Activated T-helper 2 cell treated with anti-CD3 and anti-CD28 coated beads, Interferon-gamma antibody, Interleukin-2, Interleukin-4, amounts not matched to agents 10 μg/mL and 5 μg/mL and 100 μg/mL, durations not matched to agents 14 hours and 24 hours and 36 hours (primary cell): ENCODE data around the gene KIF26B. TPM values are rescaled to one million over a fixed set of nuclear protein-coding genes. Genes with fewer than 3 reads are reported as not detected.

Experiments
- DNase-seq: peaks from one replicate; pipeline ENCODE4 v3.0.0; 2021; ENCODE audit warnings: low spot score
- H3K27ac Mint-ChIP-seq: one replicate; pipeline ENCODE4 v1.8.0; 2021; ENCODE audit warnings: mixed read lengths
- H3K27me3 Mint-ChIP-seq: one replicate; pipeline ENCODE4 v1.8.0; 2021; ENCODE audit warnings: low read depth, mixed read lengths
- H3K36me3 Mint-ChIP-seq: one replicate; pipeline ENCODE4 v1.8.0; 2021; ENCODE audit warnings: low read depth, mixed read lengths
- H3K4me1 Mint-ChIP-seq: one replicate; pipeline ENCODE4 v1.8.0; 2021; ENCODE audit warnings: low read depth, mixed read lengths
- H3K4me3 Mint-ChIP-seq: one replicate; pipeline ENCODE4 v1.8.0; 2021; ENCODE audit warnings: low read depth, mild to moderate bottlenecking, moderate library complexity, mixed read lengths
- H3K9me3 Mint-ChIP-seq: one replicate; pipeline ENCODE4 v1.8.0; 2021; ENCODE audit warnings: mixed read lengths
- intact Hi-C: fragments of 100-400 bp; cut with micrococcal nuclease; formaldehyde crosslinking; loops from one replicate; pipeline ENCODE4 v1.15.1; 2023
- total RNA-seq: library from RNA; stranded (reverse); gene quantifications from 2 replicates; pipeline ENCODE4 v1.2.3, GENCODE V29; 2022

The KIF26B gene
- total RNA-seq, 1 donor from 2014 or later, result 0.37 TPM

- Mint-ChIP-seq H3K9me3 (no peaks in the 10 kb centered on the region), H3K36me3 (no peaks in the 10 kb centered on the region), H3K4me3 (no peak overlapping the region), H3K4me1 (no peaks in the 10 kb centered on the region), H3K27ac (no peak overlapping the region), H3K27me3 (peaks cover 4% of the 10 kb centered on the region)
- DNase-seq, result no peak
- intact Hi-C loops, result no loop called here
These were observed 10.9 kb upstream of the KIF26B start for GRCh38 chr1:245143849-245144248.

DNA sequence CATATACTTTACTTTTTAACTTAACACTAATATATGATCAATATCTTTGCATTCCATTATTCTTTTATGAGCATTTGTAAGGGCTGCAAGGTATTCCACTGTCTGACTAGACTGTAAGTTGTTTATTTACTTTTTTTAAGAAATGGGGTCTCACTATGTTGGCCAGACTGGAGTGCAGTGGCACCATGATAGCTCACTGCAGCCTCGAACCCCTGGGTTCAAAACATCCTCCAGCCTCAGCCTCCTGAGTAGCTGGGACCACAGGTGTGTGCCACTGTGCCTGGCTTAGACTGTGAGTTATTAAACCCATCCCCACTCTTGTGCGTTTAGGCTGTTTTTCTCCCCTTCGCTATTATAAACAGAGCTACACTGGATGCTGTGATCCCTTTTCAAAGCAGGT lies 6.7 kb upstream of the KIF26B start:
- intact Hi-C loops, result no loop called here
- Mint-ChIP-seq H3K27me3 (peaks cover 29% of the 10 kb centered on the region), H3K36me3 (no peaks in the 10 kb centered on the region), H3K4me1 (peaks cover 1% of the 10 kb centered on the region), H3K9me3 (no peaks in the 10 kb centered on the region), H3K27ac (no peak overlapping the region), H3K4me3 (no peak overlapping the region)
- DNase-seq, result no peak

DNA sequence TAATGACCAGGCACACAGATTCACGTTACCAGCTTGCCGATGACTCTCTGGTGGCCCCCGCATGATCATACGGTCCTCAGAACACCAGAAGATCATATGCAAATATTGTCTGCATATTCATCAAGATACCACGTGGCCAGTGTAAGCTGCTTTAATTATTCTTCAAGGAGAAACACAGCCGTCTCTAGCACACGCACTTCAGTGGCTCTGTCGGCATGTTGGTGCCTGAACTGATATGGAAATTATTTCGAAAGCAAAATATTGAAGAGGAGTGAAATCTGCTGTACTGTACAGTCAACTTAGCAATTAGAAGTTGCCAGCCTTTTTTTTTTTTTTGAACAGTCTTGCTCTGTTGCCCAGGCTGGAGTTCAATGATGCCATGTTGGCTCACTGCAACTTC lies 5.9 kb upstream of the KIF26B start:
- no peak overlapping the region for H3K4me3 Mint-ChIP-seq
- H3K27me3 Mint-ChIP-seq, result peaks cover 36% of the 10 kb centered on the region
- no peaks in the 10 kb centered on the region for H3K9me3 Mint-ChIP-seq
- DNase-seq, result no peak
- intact Hi-C loops, result no loop called here
- no peak overlapping the region for H3K27ac Mint-ChIP-seq
- no peaks in the 10 kb centered on the region for H3K36me3 Mint-ChIP-seq
- peaks cover 9% of the 10 kb centered on the region for H3K4me1 Mint-ChIP-seq

DNA sequence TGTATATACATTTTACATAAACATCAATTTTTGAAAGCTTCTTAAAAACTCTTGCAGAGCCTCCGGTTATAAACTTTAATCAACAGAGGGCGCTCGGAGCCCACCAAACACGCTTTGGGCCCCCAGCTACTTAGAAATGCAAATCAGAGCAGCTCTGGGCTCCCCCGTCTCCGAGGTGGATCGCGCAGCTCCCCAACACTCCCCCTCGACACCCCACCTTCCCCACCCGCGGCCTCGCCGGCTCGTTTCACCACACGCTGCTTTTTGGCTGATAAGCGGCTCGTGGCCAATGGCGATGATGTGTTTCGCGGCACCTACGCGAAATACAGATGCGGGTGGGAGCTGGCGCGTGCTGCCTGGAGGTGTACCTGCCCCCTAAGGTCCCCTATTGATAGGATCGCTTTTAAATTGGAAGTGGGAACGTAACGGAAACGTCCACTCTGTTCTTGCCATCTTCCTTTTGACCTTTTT lies 1.7 kb upstream of the KIF26B start:
- intact Hi-C loops, result loop anchor here (1.0 to 10.0 kb wide), 4 partner anchors 298 to 1552 kb away; no protein-coding TSS in a partner anchor
- Mint-ChIP-seq H3K27ac (no peak overlapping the region), H3K9me3 (no peaks in the 10 kb centered on the region), H3K4me1 (peaks cover 17% of the 10 kb centered on the region), H3K4me3 (peak overlapping the region; percentile 66), H3K36me3 (no peaks in the 10 kb centered on the region), H3K27me3 (peaks cover 61% of the 10 kb centered on the region)
- peak; percentile 45 for DNase-seq

GRCh38 chr1:245153552-245154428 lies 995 bp upstream of the KIF26B start:
- DNase-seq, result no peak
- peaks cover 17% of the 10 kb centered on the region for H3K4me1 Mint-ChIP-seq
- intact Hi-C loops, result loop anchor here (1.0 to 10.0 kb wide), 5 partner anchors 227 to 1551 kb away; no protein-coding TSS in a partner anchor
- H3K27ac Mint-ChIP-seq, result no peak overlapping the region
- peaks cover 64% of the 10 kb centered on the region for H3K27me3 Mint-ChIP-seq
- H3K4me3 Mint-ChIP-seq, result peak overlapping the region; percentile 66
- H3K9me3 Mint-ChIP-seq, result no peaks in the 10 kb centered on the region
- H3K36me3 Mint-ChIP-seq, result no peaks in the 10 kb centered on the region

DNA sequence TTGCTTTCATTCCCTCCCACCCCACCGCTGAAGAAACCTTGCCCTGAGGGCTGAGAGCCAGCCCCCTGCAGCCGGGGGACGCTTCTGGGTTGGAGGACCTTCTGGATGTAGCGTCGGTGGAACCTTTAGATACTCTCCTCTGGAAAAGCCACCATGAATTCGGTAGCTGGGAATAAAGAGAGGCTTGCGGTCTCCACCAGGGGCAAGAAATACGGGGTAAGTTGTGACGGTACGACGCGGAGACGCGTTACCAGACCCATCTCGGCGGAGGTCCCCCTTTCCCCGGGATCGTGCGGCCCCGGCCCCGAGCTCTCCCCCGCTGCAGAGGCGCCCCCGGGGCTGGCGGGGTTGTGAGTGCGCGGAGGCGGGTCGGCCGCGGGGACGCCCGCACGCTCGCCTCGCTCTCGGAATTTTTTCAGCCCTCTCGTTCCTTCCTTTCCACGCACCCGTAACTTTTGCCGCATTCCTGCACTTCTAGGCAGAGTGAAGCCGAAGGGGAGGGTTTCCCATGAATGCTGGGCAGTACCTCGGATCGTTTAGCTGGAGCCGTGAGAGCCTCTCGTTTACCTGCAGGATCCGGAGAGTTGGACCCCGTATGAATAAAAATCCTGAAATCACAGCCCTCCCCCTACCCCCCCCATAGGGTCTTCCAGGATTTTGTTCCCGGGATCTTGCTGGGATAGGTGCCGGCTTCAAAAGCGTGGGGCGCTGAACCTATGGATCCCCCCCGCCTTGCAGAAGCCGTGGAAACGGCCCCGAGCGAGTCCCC lies 671 bp downstream of the KIF26B start:
- intact Hi-C loops, result loop anchor here (2.0 to 10.0 kb wide), 3 partner anchors 225 to 1549 kb away; no protein-coding TSS in a partner anchor
- H3K4me1 Mint-ChIP-seq, result peaks cover 17% of the 10 kb centered on the region
- DNase-seq, result no peak
- peak overlapping the region; percentile 71 for H3K4me3 Mint-ChIP-seq
- no peak overlapping the region for H3K27ac Mint-ChIP-seq
- H3K36me3 Mint-ChIP-seq, result no peaks in the 10 kb centered on the region
- no peaks in the 10 kb centered on the region for H3K9me3 Mint-ChIP-seq
- peaks cover 67% of the 10 kb centered on the region for H3K27me3 Mint-ChIP-seq

GRCh38 chr1:245156041-245156735 lies 1.4 kb downstream of the KIF26B start:
- peak overlapping the region; percentile 71 for H3K4me3 Mint-ChIP-seq
- peak; percentile 77 for DNase-seq
- H3K9me3 Mint-ChIP-seq, result no peaks in the 10 kb centered on the region
- peaks cover 17% of the 10 kb centered on the region for H3K4me1 Mint-ChIP-seq
- H3K36me3 Mint-ChIP-seq, result no peaks in the 10 kb centered on the region
- intact Hi-C loops, result loop anchor here (10.0 kb wide), 2 partner anchors 301 to 1549 kb away; no protein-coding TSS in a partner anchor
- peaks cover 61% of the 10 kb centered on the region for H3K27me3 Mint-ChIP-seq
- no peak overlapping the region for H3K27ac Mint-ChIP-seq

DNA sequence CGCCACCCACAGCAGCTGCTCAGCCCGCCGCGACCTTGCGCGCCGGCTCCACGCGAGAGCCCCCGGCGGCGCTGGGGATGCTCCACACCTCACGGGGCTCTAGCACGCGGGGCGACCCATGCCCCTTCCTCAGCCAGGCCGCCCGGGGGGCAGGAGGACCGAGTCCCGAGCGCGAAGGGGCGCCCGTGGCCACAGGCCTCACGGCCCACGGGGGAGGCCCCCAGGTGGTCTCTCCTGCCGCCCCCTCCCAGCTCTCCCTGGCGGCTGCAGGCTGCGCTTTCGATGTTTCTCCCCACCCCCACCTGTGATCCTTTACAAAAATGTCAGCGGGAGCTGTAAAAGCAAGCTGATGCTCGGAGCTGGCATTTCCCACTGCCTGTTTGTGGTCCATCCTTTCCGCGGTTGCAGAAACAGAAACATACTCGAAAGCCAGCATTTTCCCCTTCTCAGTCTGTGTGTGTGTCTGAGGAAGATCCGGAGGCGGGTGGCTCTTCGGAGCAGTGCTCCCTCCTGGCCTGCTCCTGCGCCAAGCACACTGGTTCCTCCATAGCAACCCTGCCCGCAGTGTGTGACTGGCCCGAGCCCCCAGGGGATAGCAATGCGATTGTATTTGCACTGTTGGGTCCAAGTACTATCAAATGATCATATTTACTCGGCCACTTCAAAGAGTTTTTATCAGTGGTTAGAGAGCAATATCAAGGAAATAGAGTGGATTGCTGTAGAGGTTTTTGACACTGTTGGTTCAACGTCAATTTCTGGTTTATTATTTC lies 2.1 kb downstream of the KIF26B start:
- no peak for DNase-seq
- intact Hi-C loops, result loop anchor here (10.0 kb wide), 2 partner anchors 302 to 1548 kb away; no protein-coding TSS in a partner anchor
- Mint-ChIP-seq H3K27me3 (peaks cover 55% of the 10 kb centered on the region), H3K9me3 (no peaks in the 10 kb centered on the region), H3K4me3 (peak overlapping the region; percentile 69), H3K27ac (no peak overlapping the region), H3K36me3 (no peaks in the 10 kb centered on the region), H3K4me1 (peaks cover 17% of the 10 kb centered on the region)

DNA sequence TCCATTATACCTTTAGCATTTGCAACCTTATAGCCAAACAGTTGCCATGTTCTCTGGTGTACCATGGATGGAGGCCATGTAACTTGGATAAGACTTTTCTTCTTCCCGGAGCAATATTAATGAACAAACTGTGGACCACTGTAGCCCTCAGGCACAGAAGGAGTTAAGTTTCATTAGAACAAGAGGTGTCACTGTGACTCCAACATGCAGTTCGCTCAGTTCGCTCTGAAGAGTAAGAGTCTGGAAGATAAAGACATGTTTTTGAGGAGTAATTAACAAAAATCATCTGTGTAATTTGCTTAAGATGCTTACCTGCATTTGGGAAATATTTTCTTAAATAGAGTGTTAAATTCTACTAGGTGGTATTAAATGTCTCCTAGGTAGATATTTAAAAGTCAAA lies 4.1 kb downstream of the KIF26B start:
- Mint-ChIP-seq H3K27me3 (peaks cover 42% of the 10 kb centered on the region), H3K4me1 (peaks cover 8% of the 10 kb centered on the region), H3K9me3 (no peaks in the 10 kb centered on the region), H3K4me3 (no peak overlapping the region), H3K36me3 (no peaks in the 10 kb centered on the region), H3K27ac (no peak overlapping the region)
- intact Hi-C loops, result loop anchor here (10.0 kb wide), 2 partner anchors 304 to 1546 kb away; no protein-coding TSS in a partner anchor
- DNase-seq, result no peak

DNA sequence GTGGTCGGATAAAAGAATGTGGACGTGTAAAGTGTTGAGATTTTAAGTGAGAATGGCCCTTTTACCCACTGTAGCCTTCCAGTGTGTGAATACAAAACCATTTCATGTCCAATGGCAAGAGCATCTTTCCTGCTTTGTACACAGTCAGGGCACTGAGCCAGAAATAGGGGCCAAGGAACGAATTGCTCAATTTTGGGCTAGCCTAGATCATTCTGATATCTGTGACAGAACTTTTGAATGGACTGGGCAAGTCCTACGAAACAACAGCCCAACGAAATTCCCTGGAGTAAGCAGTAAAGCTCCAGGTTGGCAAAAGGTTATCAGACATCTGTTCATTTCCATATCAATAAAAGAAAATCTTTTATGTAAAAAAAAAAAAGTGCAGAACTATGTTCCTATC lies 5.5 kb downstream of the KIF26B start:
- H3K4me1 Mint-ChIP-seq, result peaks cover 5% of the 10 kb centered on the region

GRCh38 chr1:245160741-245161400 lies 6.1 kb downstream of the KIF26B start:
- DNase-seq, result no peak
- Mint-ChIP-seq H3K27ac (no peak overlapping the region), H3K4me3 (no peak overlapping the region), H3K4me1 (peaks cover 4% of the 10 kb centered on the region), H3K27me3 (peaks cover 45% of the 10 kb centered on the region), H3K36me3 (no peaks in the 10 kb centered on the region), H3K9me3 (no peaks in the 10 kb centered on the region)
- intact Hi-C loops, result no loop called here

More for the DNA sequence above, 5.5 kb downstream of the KIF26B start:
- intact Hi-C loops, result no loop called here
- H3K27me3 Mint-ChIP-seq, result peaks cover 44% of the 10 kb centered on the region
- DNase-seq, result no peak
- H3K9me3 Mint-ChIP-seq, result no peaks in the 10 kb centered on the region
- no peak overlapping the region for H3K27ac Mint-ChIP-seq
- H3K36me3 Mint-ChIP-seq, result no peaks in the 10 kb centered on the region
- no peak overlapping the region for H3K4me3 Mint-ChIP-seq
